HT-29 (cell line): Measurements from ENCODE around the gene OSBPL5. TPM values are rescaled to one million over a fixed set of nuclear protein-coding genes. Genes with fewer than 3 reads are reported as not detected.

Experiments
- small RNA-seq: library from RNA; depleted of rRNA; stranded (forward); fragments of <200 nt; gene quantifications from one replicate; pipeline ENCODE3, GENCODE V24; 2014
- total RNA-seq: library from RNA; depleted of rRNA; stranded (reverse); fragments of >200 nt; shearing (Covaris generic); gene quantifications from 2 replicates; pipeline ENCODE4 v1.2.3, GENCODE V29; 2014; rRNA removed

Gene OSBPL5
- total RNA-seq, 1 experiment from 2014 or later: 93.1 TPM

Small RNAs within 50 kb of the gene (small RNA-seq; reads per million reads assigned to genes)
- not detected for gene RNU1-91P

Other genes with a start within 250 kb of the OSBPL5 start
- 345 and 406 TPM in 2 replicates for gene PHLDA2, start 235.9 kb downstream of the OSBPL5 start, total RNA-seq
- gene NAP1L4, start 173.0 kb downstream of the OSBPL5 start, total RNA-seq: 114 and 116 TPM in 2 replicates
- gene CARS1, start 107.9 kb downstream of the OSBPL5 start, total RNA-seq: 47.7 and 55.8 TPM in 2 replicates
- not detected in 2 replicates for gene MRGPRG, start 53.5 kb upstream of the OSBPL5 start, total RNA-seq
- gene MRGPRE, start 67.1 kb upstream of the OSBPL5 start, total RNA-seq: 0.36 TPM in 1 of 2 replicates, not detected in the other
- 50.8 and 51.1 TPM in 2 replicates for gene ZNF195, start 213.8 kb upstream of the OSBPL5 start, total RNA-seq